WTC11 (cell line): ENCODE results near the gene ATP5MG. TPM values are rescaled to one million over a fixed set of nuclear protein-coding genes. Genes with fewer than 3 reads are reported as not detected.

Experiments
- ATAC-seq: fragments of 200-7000 bp; cut with Tn5 transposase; 2 replicates; pipeline ENCODE4 v1.10.0; 2021; ENCODE audit warnings: mild to moderate bottlenecking, moderate library complexity
- CTCF ChIA-PET: fragments of 300-600 bp; sonication (Branson Sonifier 250); formaldehyde crosslinking; loops from one replicate; lab custom pipeline; 2021; ENCODE audit warnings: antibody characterized with exemption; lab: Charles Lee
- POLR2A ChIA-PET: fragments of 350-600 bp; sonication (Branson Sonifier 250); formaldehyde crosslinking; loops from one replicate; lab custom pipeline; 2021; ENCODE audit warnings: antibody characterized with exemption; lab: Charles Lee
- DNase-seq: peaks from one replicate; pipeline ENCODE4 v3.0.0; 2021; ENCODE audit warnings: low spot score
- H3K27ac Mint-ChIP-seq: 2 replicates; pipeline ENCODE4 v1.8.0; 2021; ENCODE audit warnings: mixed read lengths
- H3K27me3 Mint-ChIP-seq: 2 replicates; pipeline ENCODE4 v1.8.0; 2021; ENCODE audit warnings: low read depth, mild to moderate bottlenecking, moderate library complexity, mixed read lengths
- H3K36me3 Mint-ChIP-seq: 2 replicates; pipeline ENCODE4 v1.8.0; 2021; ENCODE audit warnings: mixed read lengths
- H3K4me1 Mint-ChIP-seq: 2 replicates; pipeline ENCODE4 v1.8.0; 2022; ENCODE audit warnings: mixed read lengths
- H3K4me3 Mint-ChIP-seq: 2 replicates; pipeline ENCODE4 v1.8.0; 2021; ENCODE audit warnings: mild to moderate bottlenecking, moderate library complexity, mixed read lengths
- H3K9me3 Mint-ChIP-seq: 2 replicates; pipeline ENCODE4 v1.8.0; 2021; ENCODE audit warnings: mixed read lengths
- CREM ChIP-seq: sonication (generic); formaldehyde crosslinking; IDR thresholded peaks from 2 replicates; pipeline ENCODE4 v1.8.1; 2022; ENCODE audit warnings: mild to moderate bottlenecking, missing genetic modification reagents, moderate library complexity
- E2F5 ChIP-seq: sonication (generic); formaldehyde crosslinking; IDR thresholded peaks from 2 replicates; pipeline ENCODE4 v1.8.1; 2022; ENCODE audit warnings: mild to moderate bottlenecking, moderate library complexity, missing genetic modification reagents
- ETV6 ChIP-seq: sonication (generic); formaldehyde crosslinking; IDR thresholded peaks from 2 replicates; pipeline ENCODE4 v1.8.1; 2022; ENCODE audit warnings: mild to moderate bottlenecking, missing genetic modification reagents
- JAZF1 ChIP-seq: fragments of 250-450 bp; sonication (Bioruptor Pico); IDR thresholded peaks from 2 replicates; pipeline ENCODE4 v1.9.0; 2021; ENCODE audit warnings: moderate library complexity, mild to moderate bottlenecking, inconsistent platforms
- MAX ChIP-seq: sonication (generic); formaldehyde crosslinking; IDR thresholded peaks from 2 replicates; pipeline ENCODE4 v1.8.0; 2022; ENCODE audit warnings: mild to moderate bottlenecking, missing genetic modification reagents
- NFATC4 ChIP-seq: fragments of 250-450 bp; sonication (Bioruptor Pico); IDR thresholded peaks from 2 replicates; pipeline ENCODE4 v1.9.0; 2021; ENCODE audit warnings: mild to moderate bottlenecking
- PRRX2 ChIP-seq: fragments of 250-450 bp; sonication (Bioruptor Pico); IDR thresholded peaks from 2 replicates; pipeline ENCODE4 v1.8.0; 2021; ENCODE audit warnings: mild to moderate bottlenecking
- SP1 ChIP-seq: sonication (generic); formaldehyde crosslinking; conservative IDR thresholded peaks from 2 replicates; pipeline ENCODE4 v1.8.1; 2022; ENCODE audit warnings: missing genetic modification reagents
- TCF7 ChIP-seq: sonication (generic); formaldehyde crosslinking; IDR thresholded peaks from 2 replicates; pipeline ENCODE4 v1.8.0; 2022; ENCODE audit warnings: mild to moderate bottlenecking, low read depth, missing genetic modification reagents, moderate library complexity
- USF2 ChIP-seq: sonication (generic); formaldehyde crosslinking; IDR thresholded peaks from 2 replicates; pipeline ENCODE4 v1.8.1; 2023; ENCODE audit warnings: mild to moderate bottlenecking, missing genetic modification reagents, moderate library complexity
- ZNF232 ChIP-seq: sonication (generic); formaldehyde crosslinking; IDR thresholded peaks from 2 replicates; pipeline ENCODE4 v1.8.0; 2022; ENCODE audit warnings: mild to moderate bottlenecking, missing genetic modification reagents
- ZNF263 ChIP-seq: sonication (generic); formaldehyde crosslinking; IDR thresholded peaks from 2 replicates; pipeline ENCODE4 v1.8.1; 2022; ENCODE audit warnings: low read depth, mild to moderate bottlenecking, moderate library complexity, missing genetic modification reagents
- ZNF281 ChIP-seq: sonication (generic); formaldehyde crosslinking; IDR thresholded peaks from 2 replicates; pipeline ENCODE4 v1.8.0; 2023; ENCODE audit warnings: mild to moderate bottlenecking, missing genetic modification reagents
- ZNF317 ChIP-seq: sonication (generic); formaldehyde crosslinking; IDR thresholded peaks from 2 replicates; pipeline ENCODE4 v1.8.1; 2023; ENCODE audit warnings: low read depth, mild to moderate bottlenecking, moderate library complexity, missing genetic modification reagents, borderline replicate concordance
- total RNA-seq: library from RNA; stranded (reverse); gene quantifications from 3 replicates; pipeline ENCODE4 v1.2.3, GENCODE V29; 2021

ATP5MG gene
- total RNA-seq, 1 experiment from 2014 or later: 251 TPM

GRCh38 chr11:118406599-118407166 is 5.3 kb downstream of the ATP5MG start:
- ATAC-seq: no peak
- POLR2A ChIA-PET: interaction anchor here (0.6 kb wide), 1 partner anchor 82 kb away, joined by 3 read pairs; no protein-coding TSS in a partner anchor
- H3K36me3 Mint-ChIP-seq: peaks cover 33% of the 10 kb centered on the region

GRCh38 chr11:118410055-118410745 is 8.8 kb downstream of the ATP5MG start:
- ChIA-PET CTCF (no interaction called here), POLR2A (interaction anchor here (0.6 to 0.7 kb wide), 4 partner anchors 12 to 575 kb away, joined by 3 to 7 read pairs (median 4); no protein-coding TSS in a partner anchor)
- TF ChIP-seq E2F5: no peak
- DNase-seq (no peak), ATAC-seq (no peak)
- peaks cover 30% of the 10 kb centered on the region for H3K36me3 Mint-ChIP-seq
- H3K27me3 Mint-ChIP-seq: no peaks in the 10 kb centered on the region
- no peak overlapping the region for H3K27ac Mint-ChIP-seq
- H3K4me3 Mint-ChIP-seq: no peak overlapping the region
- H3K9me3 Mint-ChIP-seq: no peaks in the 10 kb centered on the region
- no peaks in the 10 kb centered on the region for H3K4me1 Mint-ChIP-seq

More at GRCh38 chr11:118406599-118407166, 5.3 kb downstream of the ATP5MG start:
- Mint-ChIP-seq H3K27ac (no peak overlapping the region), H3K4me1 (peaks cover 13% of the 10 kb centered on the region), H3K9me3 (no peaks in the 10 kb centered on the region), H3K27me3 (no peaks in the 10 kb centered on the region), H3K4me3 (no peak overlapping the region)
- TF ChIP-seq ZNF281 (CRISPR knock-in tag) (no peak), USF2 (CRISPR knock-in tag) (no peak), TCF7 (CRISPR knock-in tag) (no peak), ZNF232 (CRISPR knock-in tag) (no peak), ZNF317 (CRISPR knock-in tag) (no peak), CREM (CRISPR knock-in tag) (no peak), JAZF1 (CRISPR knock-in tag) (no peak), NFATC4 (no peak)
- CTCF ChIA-PET: no interaction called here
- no peak for DNase-seq

- H3K4me1 Mint-ChIP-seq: no peaks in the 10 kb centered on the region
- peaks cover 28% of the 10 kb centered on the region for H3K36me3 Mint-ChIP-seq
- H3K27me3 Mint-ChIP-seq: no peaks in the 10 kb centered on the region
- DNase-seq (no peak), ATAC-seq (no peak)
- POLR2A ChIA-PET: no interaction called here
- TF ChIP-seq MAX (no peak), ZNF317 (CRISPR knock-in tag) (no peak), ZNF263 (CRISPR knock-in tag) (no peak), TCF7 (CRISPR knock-in tag) (no peak), SP1 (no peak), ETV6 (CRISPR knock-in tag) (no peak), JAZF1 (CRISPR knock-in tag) (no peak), PRRX2 (CRISPR knock-in tag) (no peak)
- no peak overlapping the region for H3K4me3 Mint-ChIP-seq
- no peaks in the 10 kb centered on the region for H3K9me3 Mint-ChIP-seq
- H3K27ac Mint-ChIP-seq: no peak overlapping the region
- CTCF ChIA-PET: no interaction called here
Measured at GRCh38 chr11:118411530-118411929, 10.1 kb downstream of the ATP5MG start.
